Nephron progenitor cell (in vitro differentiated cells): Measurements from ENCODE around the gene PTPRK.

Experiments
- DNase-seq: peaks from one replicate; pipeline ENCODE4 v3.0.0; 2021
- H3K27ac Mint-ChIP-seq: 2 replicates; pipeline ENCODE4 v1.8.0; 2021; ENCODE audit warnings: mild to moderate bottlenecking, moderate library complexity, mixed read lengths
- H3K27me3 Mint-ChIP-seq: 2 replicates; pipeline ENCODE4 v1.8.0; 2021; ENCODE audit warnings: mild to moderate bottlenecking, low read depth, mixed read lengths; ENCODE audit not compliant: poor library complexity
- H3K36me3 Mint-ChIP-seq: 2 replicates; pipeline ENCODE4 v1.8.0; 2021; ENCODE audit warnings: low read depth, mixed read lengths
- H3K4me1 Mint-ChIP-seq: 2 replicates; pipeline ENCODE4 v1.8.0; 2021; ENCODE audit warnings: mixed read lengths
- H3K4me3 Mint-ChIP-seq: 2 replicates; pipeline ENCODE4 v1.8.0; 2021; ENCODE audit warnings: mild to moderate bottlenecking, moderate library complexity, mixed read lengths
- H3K9me3 Mint-ChIP-seq: 2 replicates; pipeline ENCODE4 v1.8.0; 2021; ENCODE audit warnings: mild to moderate bottlenecking, moderate library complexity, mixed read lengths
- TF ChIP-seq, protein P1 (sequence below): fragments of 200-600 bp; sonication (generic); IDR thresholded peaks from 2 replicates; pipeline ENCODE4 v1.5.0; 2021; ENCODE audit warnings: antibody characterized with exemption

The PTPRK gene

DNA sequence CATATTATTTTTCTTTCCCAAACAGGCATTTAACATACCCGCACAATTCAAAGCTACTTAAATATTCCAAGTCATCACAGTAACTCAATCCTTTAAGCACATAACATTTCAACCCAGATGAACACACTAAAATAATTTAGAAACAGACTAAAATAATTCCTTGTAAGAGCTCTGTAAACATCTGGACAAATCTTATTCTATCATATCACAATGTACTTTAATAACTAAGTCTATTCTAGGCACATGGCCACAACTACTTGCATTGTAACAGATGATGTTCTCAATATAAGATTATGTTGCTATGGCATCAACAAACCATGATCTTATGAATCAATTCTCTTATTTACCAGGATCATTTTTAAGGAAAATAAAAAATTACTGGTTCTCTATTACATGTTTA, 496.4 kb downstream of the PTPRK start:
- TF ChIP-seq, protein P1, sequence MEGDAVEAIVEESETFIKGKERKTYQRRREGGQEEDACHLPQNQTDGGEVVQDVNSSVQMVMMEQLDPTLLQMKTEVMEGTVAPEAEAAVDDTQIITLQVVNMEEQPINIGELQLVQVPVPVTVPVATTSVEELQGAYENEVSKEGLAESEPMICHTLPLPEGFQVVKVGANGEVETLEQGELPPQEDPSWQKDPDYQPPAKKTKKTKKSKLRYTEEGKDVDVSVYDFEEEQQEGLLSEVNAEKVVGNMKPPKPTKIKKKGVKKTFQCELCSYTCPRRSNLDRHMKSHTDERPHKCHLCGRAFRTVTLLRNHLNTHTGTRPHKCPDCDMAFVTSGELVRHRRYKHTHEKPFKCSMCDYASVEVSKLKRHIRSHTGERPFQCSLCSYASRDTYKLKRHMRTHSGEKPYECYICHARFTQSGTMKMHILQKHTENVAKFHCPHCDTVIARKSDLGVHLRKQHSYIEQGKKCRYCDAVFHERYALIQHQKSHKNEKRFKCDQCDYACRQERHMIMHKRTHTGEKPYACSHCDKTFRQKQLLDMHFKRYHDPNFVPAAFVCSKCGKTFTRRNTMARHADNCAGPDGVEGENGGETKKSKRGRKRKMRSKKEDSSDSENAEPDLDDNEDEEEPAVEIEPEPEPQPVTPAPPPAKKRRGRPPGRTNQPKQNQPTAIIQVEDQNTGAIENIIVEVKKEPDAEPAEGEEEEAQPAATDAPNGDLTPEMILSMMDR, result no peak
- Mint-ChIP-seq H3K27ac (no peak overlapping the region), H3K36me3 (no peaks in the 10 kb centered on the region), H3K9me3 (no peaks in the 10 kb centered on the region), H3K4me1 (peaks cover 22% of the 10 kb centered on the region), H3K27me3 (peaks cover 7% of the 10 kb centered on the region), H3K4me3 (no peak overlapping the region)
- DNase-seq, result no peak

DNA sequence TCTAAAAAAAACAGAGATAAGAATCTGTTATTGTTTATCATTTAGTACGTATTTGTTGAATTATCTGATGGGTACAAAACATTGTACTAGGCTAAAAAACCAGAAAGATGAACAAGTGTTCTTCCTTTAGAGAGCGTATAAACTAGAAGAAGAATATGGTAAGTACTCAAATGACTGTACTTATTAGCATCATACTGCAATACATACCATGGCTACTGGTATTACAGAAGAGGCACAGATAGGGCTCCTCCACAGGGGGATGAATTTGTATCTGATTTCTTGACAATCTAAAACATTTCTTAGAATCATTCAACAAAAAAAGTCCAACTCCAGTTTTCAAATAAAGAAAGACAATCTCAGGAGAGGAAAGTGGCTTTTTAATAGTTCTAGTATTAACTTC, 501.6 kb downstream of the PTPRK start:
- Mint-ChIP-seq H3K4me3 (no peak overlapping the region), H3K27ac (no peak overlapping the region), H3K4me1 (no peaks in the 10 kb centered on the region), H3K9me3 (no peaks in the 10 kb centered on the region), H3K36me3 (no peaks in the 10 kb centered on the region), H3K27me3 (peaks cover 7% of the 10 kb centered on the region)
- TF ChIP-seq, protein P1, result no peak
- DNase-seq, result no peak

DNA sequence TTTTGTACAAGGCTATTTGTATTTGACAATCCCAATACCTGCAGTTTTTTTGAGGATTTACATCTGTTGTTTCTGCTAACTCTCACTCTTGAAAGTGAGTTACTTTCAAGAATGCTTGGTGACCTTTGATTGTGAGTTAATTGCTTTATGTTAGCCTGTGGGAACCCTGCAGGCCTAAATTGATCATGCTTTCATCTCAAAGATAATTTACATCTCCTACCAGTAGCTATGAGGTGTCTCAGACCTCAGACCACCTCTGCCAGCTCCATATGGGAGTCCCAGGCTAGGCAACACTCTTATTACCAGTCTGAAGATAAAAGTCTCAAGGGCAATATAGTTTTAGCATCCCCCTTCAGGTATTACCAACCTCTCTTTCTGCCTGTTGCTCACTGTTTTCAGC, 503.1 kb downstream of the PTPRK start:
- H3K36me3 Mint-ChIP-seq, result no peaks in the 10 kb centered on the region
- no peak for DNase-seq

DNA sequence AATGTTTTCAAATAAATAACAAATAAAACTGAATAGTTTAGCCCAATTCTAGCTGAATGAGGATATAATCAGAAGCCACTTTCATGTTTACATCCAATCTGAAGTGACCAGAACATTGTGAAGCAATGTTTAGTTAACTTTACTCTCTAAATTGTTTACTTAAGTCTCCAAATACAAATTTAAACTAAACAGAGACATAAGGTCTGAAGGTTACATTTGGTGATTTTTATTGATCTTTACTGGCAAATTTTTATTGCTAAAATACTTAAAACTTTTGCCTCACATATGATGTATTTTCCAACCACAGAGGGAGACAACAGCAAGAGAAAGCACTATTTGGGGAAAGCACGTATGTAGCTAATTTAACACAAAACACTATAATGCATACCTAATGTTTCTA, 512.7 kb downstream of the PTPRK start:
- H3K9me3 Mint-ChIP-seq, result no peaks in the 10 kb centered on the region
- no peaks in the 10 kb centered on the region for H3K36me3 Mint-ChIP-seq
- DNase-seq, result no peak
- no peaks in the 10 kb centered on the region for H3K27me3 Mint-ChIP-seq
- H3K27ac Mint-ChIP-seq, result no peak overlapping the region
- no peak overlapping the region for H3K4me3 Mint-ChIP-seq
- TF ChIP-seq, protein P1, result no peak
- no peaks in the 10 kb centered on the region for H3K4me1 Mint-ChIP-seq

More for the DNA sequence above, 503.1 kb downstream of the PTPRK start:
- TF ChIP-seq, protein P1, result no peak
- H3K27me3 Mint-ChIP-seq, result peaks cover 3% of the 10 kb centered on the region
- no peaks in the 10 kb centered on the region for H3K9me3 Mint-ChIP-seq
- no peaks in the 10 kb centered on the region for H3K4me1 Mint-ChIP-seq
- no peak overlapping the region for H3K4me3 Mint-ChIP-seq
- H3K27ac Mint-ChIP-seq, result no peak overlapping the region

DNA sequence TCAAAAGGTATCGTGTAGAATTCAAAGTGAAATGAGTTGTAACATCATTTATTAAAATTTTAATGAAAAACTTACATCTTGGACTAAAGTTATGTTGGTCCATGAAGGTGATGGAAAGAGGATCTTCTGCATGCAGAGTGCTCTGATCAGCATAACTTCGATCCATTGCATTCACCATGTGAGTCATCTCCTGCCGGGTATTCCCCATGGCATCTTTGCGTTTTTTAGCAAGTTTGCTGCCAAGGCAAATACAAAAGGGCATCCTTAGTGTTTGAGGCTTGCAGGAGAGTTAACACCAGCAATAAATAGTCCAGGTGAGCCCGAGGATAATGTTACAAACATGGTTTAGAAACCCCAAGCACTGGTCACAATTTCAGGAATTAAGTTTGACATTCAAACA, 515.4 kb downstream of the PTPRK start:
- no peak overlapping the region for H3K27ac Mint-ChIP-seq
- no peaks in the 10 kb centered on the region for H3K9me3 Mint-ChIP-seq
- TF ChIP-seq, protein P1, result no peak
- H3K4me3 Mint-ChIP-seq, result no peak overlapping the region
- H3K4me1 Mint-ChIP-seq, result peaks cover 6% of the 10 kb centered on the region
- no peaks in the 10 kb centered on the region for H3K36me3 Mint-ChIP-seq
- no peaks in the 10 kb centered on the region for H3K27me3 Mint-ChIP-seq
- DNase-seq, result no peak

DNA sequence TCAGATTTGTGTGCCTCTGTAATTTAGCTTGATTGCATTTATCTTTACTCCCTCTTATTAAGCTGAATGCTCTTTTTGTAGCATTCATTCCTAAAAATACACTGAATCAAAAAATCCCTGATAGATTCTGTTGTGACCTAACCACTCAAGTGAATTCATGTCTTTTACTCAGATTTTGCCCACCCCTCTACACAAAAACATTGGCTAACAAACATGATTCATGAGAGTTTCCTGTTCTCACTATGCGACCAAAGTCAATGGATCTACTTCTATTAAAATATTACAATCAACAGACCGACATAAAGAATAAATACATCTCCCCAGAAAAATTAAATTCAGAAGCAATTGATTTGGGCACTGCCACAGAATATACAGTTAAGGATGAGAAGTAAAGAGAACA, 520.0 kb downstream of the PTPRK start:
- Mint-ChIP-seq H3K36me3 (peaks cover 5% of the 10 kb centered on the region), H3K9me3 (no peaks in the 10 kb centered on the region), H3K4me3 (no peak overlapping the region), H3K27ac (peak overlapping the region; percentile 11), H3K27me3 (no peaks in the 10 kb centered on the region), H3K4me1 (peaks cover 19% of the 10 kb centered on the region)
- TF ChIP-seq, protein P1, result no peak
- no peak for DNase-seq
